Nephron progenitor cell (in vitro differentiated cells): ENCODE measurements around the gene OBP2A.

Experiments
- DNase-seq: peaks from one replicate; pipeline ENCODE4 v3.0.0; 2021
- H3K27ac Mint-ChIP-seq: 2 replicates; pipeline ENCODE4 v1.8.0; 2021; ENCODE audit warnings: mild to moderate bottlenecking, moderate library complexity, mixed read lengths
- H3K27me3 Mint-ChIP-seq: 2 replicates; pipeline ENCODE4 v1.8.0; 2021; ENCODE audit warnings: mild to moderate bottlenecking, low read depth, mixed read lengths; ENCODE audit not compliant: poor library complexity
- H3K36me3 Mint-ChIP-seq: 2 replicates; pipeline ENCODE4 v1.8.0; 2021; ENCODE audit warnings: low read depth, mixed read lengths
- H3K4me1 Mint-ChIP-seq: 2 replicates; pipeline ENCODE4 v1.8.0; 2021; ENCODE audit warnings: mixed read lengths
- H3K4me3 Mint-ChIP-seq: 2 replicates; pipeline ENCODE4 v1.8.0; 2021; ENCODE audit warnings: mild to moderate bottlenecking, moderate library complexity, mixed read lengths
- H3K9me3 Mint-ChIP-seq: 2 replicates; pipeline ENCODE4 v1.8.0; 2021; ENCODE audit warnings: mild to moderate bottlenecking, moderate library complexity, mixed read lengths
- CTCF ChIP-seq: fragments of 200-600 bp; sonication (generic); IDR thresholded peaks from 2 replicates; pipeline ENCODE4 v1.5.0; 2021; ENCODE audit warnings: antibody characterized with exemption

OBP2A gene

DNA sequence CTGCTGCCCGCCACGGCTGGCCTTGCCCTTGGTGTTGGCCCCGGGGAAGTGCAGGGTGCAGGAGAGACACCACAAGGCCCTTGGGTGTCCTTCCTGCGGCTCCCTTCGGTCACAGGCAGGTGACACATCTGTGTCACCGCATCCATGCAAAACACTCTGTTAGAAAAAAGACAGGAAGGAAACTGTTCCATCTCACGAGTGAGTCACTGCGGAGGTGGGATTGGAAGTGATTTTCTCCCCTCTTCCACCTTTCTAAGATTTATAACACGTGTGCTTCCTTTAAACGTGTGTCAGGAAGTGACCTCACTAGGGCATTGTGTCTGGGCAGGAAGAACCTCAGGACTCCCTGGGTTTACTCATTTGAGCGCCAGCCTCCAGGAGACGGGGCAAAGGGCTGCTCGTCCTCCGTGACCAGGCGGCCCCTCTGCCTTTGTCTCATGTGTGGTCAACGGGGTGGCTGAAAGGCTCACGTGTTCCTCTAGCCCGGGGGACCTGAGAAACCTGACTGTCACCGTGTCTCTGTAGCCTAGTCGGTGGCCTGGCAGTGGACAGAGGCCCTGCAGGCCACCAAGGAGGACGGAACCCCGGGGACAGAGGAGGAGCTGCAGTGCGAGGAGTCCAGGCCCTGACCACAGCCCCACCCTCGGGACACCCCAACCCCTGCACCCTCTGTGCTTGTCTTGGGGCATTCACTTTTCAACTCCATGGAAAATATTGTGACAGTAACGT is 29.6 kb upstream of the OBP2A start:
- H3K4me1 Mint-ChIP-seq = peaks cover 44% of the 10 kb centered on the region
- H3K27ac Mint-ChIP-seq = no peak overlapping the region
- no peak for DNase-seq
- TF ChIP-seq CTCF = no peak
- H3K36me3 Mint-ChIP-seq = no peaks in the 10 kb centered on the region
- peaks cover 10% of the 10 kb centered on the region for H3K9me3 Mint-ChIP-seq
- H3K27me3 Mint-ChIP-seq = peaks cover 18% of the 10 kb centered on the region
- H3K4me3 Mint-ChIP-seq = no peak overlapping the region

DNA sequence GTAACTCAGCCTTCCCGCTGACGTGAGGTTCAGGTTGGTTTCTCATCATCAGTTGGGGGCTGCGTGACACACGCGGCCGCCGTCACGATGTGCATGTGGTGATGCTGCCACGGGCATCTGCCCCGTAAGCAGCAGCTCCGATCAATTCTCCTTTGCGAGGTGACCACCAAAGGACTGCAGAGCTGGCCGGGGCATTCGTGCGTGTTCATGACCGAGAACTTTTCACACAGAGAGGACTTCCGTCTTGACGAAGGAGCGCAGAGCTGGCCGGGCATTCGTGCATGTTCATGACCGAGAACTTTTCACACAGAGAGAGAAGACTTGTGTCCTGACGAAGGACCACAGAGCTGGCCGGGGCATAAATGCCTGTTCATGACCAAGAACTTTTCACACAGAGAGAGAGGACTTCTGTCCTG is 28.5 kb upstream of the OBP2A start:
- peak overlapping the region; percentile 57 for H3K27ac Mint-ChIP-seq
- no peak overlapping the region for H3K4me3 Mint-ChIP-seq
- peaks cover 43% of the 10 kb centered on the region for H3K4me1 Mint-ChIP-seq
- DNase-seq = no peak
- TF ChIP-seq CTCF = no peak
- H3K36me3 Mint-ChIP-seq = no peaks in the 10 kb centered on the region
- H3K27me3 Mint-ChIP-seq = peaks cover 18% of the 10 kb centered on the region
- H3K9me3 Mint-ChIP-seq = peaks cover 10% of the 10 kb centered on the region

DNA sequence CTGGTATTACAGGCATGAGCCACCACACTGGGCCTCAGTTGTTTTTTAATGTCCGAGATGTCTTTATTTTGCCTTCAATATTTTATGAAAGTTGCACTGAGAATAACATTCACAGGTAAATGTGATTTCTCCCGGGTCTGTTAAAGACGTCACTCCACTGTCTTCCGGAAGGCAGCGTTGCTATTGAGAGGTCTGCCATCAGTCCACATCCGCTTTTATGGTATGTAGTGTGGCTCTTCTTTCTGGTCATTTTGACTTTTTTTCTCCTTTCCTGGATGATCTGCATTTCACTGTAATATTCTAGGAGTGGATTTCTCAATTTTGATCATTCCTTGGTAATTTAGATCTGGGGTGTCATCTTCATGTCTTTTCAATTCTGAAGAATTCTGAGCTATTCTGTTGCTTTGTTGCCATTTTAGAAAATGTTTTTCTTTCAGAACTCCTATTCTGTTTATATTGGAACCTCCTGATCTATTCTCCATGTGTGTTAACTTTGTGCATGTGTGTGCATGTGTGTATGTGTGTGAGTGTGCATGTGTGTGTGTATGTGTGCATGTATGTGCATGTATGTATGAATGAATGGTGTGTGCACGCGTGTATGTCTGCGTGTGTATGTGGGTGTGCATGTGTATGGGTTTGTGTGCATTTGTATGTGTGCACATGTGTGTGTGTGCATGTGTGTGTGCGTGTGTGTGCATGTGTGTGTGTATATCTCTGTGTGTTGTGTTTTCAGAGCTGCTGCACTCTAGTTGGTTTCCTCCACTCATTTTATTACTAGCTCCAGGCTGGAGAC is 26.6 kb upstream of the OBP2A start:
- Mint-ChIP-seq H3K9me3 (peaks cover 10% of the 10 kb centered on the region), H3K27ac (no peak overlapping the region), H3K4me1 (peaks cover 49% of the 10 kb centered on the region), H3K36me3 (no peaks in the 10 kb centered on the region), H3K4me3 (no peak overlapping the region), H3K27me3 (peaks cover 8% of the 10 kb centered on the region)
- DNase-seq = no peak
- no peak for TF ChIP-seq CTCF

GRCh38 chr9:135520916-135521607 is 24.9 kb upstream of the OBP2A start, which contains the start of gene LCN1:
TSS of gene LCN1 (plus strand) at chr9:135521440. CDS start at chr9:135521498, 58 bp downstream.
- no peak for DNase-seq
- Mint-ChIP-seq H3K4me1 (peaks cover 55% of the 10 kb centered on the region), H3K27me3 (peaks cover 5% of the 10 kb centered on the region), H3K36me3 (no peaks in the 10 kb centered on the region), H3K27ac (peak within 1 kb of the TSS; percentile 17), H3K4me3 (no peak within 1 kb of the TSS), H3K9me3 (peaks cover 10% of the 10 kb centered on the region)
- no peak for TF ChIP-seq CTCF

DNA sequence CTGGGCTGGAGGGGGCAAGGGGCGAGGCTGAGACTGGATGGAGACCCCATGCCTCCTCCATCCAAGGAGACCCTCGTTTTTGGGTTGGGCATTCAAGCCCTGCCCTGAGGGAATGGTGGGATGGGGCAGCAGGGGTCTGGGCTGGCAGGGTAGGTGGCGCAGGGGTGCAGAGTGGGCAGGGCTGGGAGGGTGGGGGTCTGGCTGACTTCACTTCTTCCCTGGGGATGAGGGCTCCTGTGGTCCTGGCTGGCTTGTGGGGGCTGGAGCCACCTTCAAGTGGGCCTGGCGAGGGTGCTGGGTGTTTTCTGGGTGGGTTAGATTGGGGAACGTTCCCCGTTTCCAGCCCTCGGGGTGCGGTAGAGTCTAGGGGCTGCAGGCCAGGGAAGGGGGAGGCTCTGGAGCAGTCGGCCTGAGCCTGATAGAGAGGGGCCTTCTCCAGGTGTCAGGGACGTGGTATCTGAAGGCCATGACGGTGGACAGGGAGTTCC is 24.3 kb upstream of the OBP2A start:
- no peak for DNase-seq
- Mint-ChIP-seq H3K27ac (no peak overlapping the region), H3K4me1 (peaks cover 51% of the 10 kb centered on the region), H3K9me3 (peaks cover 10% of the 10 kb centered on the region), H3K27me3 (peaks cover 4% of the 10 kb centered on the region), H3K36me3 (no peaks in the 10 kb centered on the region), H3K4me3 (no peak overlapping the region)
- TF ChIP-seq CTCF = no peak
